Esophagus muscularis mucosa (tissue), 4 donors: ENCODE results near the gene MGAT5B. TPM values are rescaled to one million over a fixed set of nuclear protein-coding genes. Genes with fewer than 3 reads are reported as not detected.
"Not testable (repeated sequence)": the region's sequence is repeated elsewhere in the genome, so short reads cannot be mapped to it uniquely, and the experiment has no call there.

ENCODE experiments used
- DNase-seq: peaks from one replicate; pipeline ENCODE4 v3.0.0-alpha.2; 2017; ENCODE audit errors: extremely low spot score
- H3K27ac ChIP-seq, 4 donors: fragments of 200-600 bp; sonication (generic); replicated peaks in 1 of 4; 1 replicate in 3 of 4; 2 replicates in 1 of 4; pipeline ENCODE4 v1.5.1; 2016 to 2019; ENCODE audit warnings: mild to moderate bottlenecking in 1 of 4
- H3K27me3 ChIP-seq, 4 donors: fragments of 200-600 bp; sonication (generic); one replicate each; pipeline versions ENCODE4 v1.5.1 to v1.6.0; 2016 to 2019
- H3K36me3 ChIP-seq, 4 donors: fragments of 200-600 bp; sonication (generic); one replicate each; pipeline ENCODE4 v1.5.1; 2016 to 2019
- H3K4me1 ChIP-seq, 4 donors: fragments of 200-600 bp; sonication (generic); one replicate each; pipeline ENCODE4 v1.5.1; 2016 to 2019
- H3K4me3 ChIP-seq, 4 donors: fragments of 200-600 bp; sonication (generic); 1 replicate in 2 of 4; 2 replicates in 2 of 4; pipeline ENCODE4 v1.5.1; 2016 to 2019; ENCODE audit warnings: mild to moderate bottlenecking in 4 of 4, moderate library complexity in 1 of 4
- H3K9me3 ChIP-seq, 4 donors: fragments of 200-600 bp; sonication (generic); 1 replicate in 3 of 4; 2 replicates in 1 of 4; pipeline ENCODE4 v1.5.1; 2016 to 2019
- CTCF ChIP-seq, 3 experiments: fragments of 200-600 bp in 2 of 3; fragments of 450-650 bp in 1 of 3; sonication (generic) in 2 of 3; IDR thresholded peaks; one replicate each; pipeline ENCODE4 v1.5.1; 2017 to 2019; ENCODE audit warnings: antibody characterized with exemption in 3 of 3, mild to moderate bottlenecking in 2 of 3, moderate library complexity in 1 of 3
- EP300 ChIP-seq: sonication (generic); formaldehyde crosslinking; IDR thresholded peaks from one replicate; pipeline ENCODE4 v1.6.1; 2017; ENCODE audit warnings: antibody characterized with exemption
- POLR2A ChIP-seq: fragments of 450-650 bp; IDR thresholded peaks from one replicate; pipeline ENCODE4 v1.6.1; 2017; ENCODE audit warnings: antibody characterized with exemption, moderate library complexity, mild to moderate bottlenecking, low read depth
- POLR2AphosphoS5 ChIP-seq, 2 donors: sonication (generic); formaldehyde crosslinking; IDR thresholded peaks; one replicate each; pipeline ENCODE4 v1.6.1; 2017; ENCODE audit warnings: antibody characterized with exemption in 2 of 2
- WGBS: methylation state at CpG from one replicate; pipeline ENCODE4 v1.1.5; 2018; 5-methylcytosine and 5-hydroxymethylcytosine counted together
- intact Hi-C: fragments of 100-400 bp; cut with DNase I; formaldehyde crosslinking; loops from one replicate; pipeline ENCODE4 v1.15.1; 2023
- total RNA-seq, 4 donors: library from RNA; depleted of rRNA; stranded (reverse); fragments of >200 nt; gene quantifications; one replicate each; pipeline versions ENCODE4 v1.1.0 to v1.2.1, GENCODE V29; 2016

Gene MGAT5B
- total RNA-seq, 4 donors from 2014 or later: under 0.01 to 1.7 (median 0.43) TPM

GRCh38 chr17:76841776-76842405 is 26.3 kb upstream of the MGAT5B start:
- Histone ChIP-seq H3K4me3 (no peak overlapping the region), H3K27ac (no peak overlapping the region), H3K27me3 (peaks cover 0 to 84% (median 24%) of the 10 kb centered on the region in 4 donors), H3K36me3 (no peaks in the 10 kb centered on the region), H3K9me3 (no peaks in the 10 kb centered on the region), H3K4me1 (peaks cover 10 to 24% (median 13%) of the 10 kb centered on the region in 4 donors)
- 5% methylated on average over 7 of the region's 10 CpGs for WGBS
- no peak for TF ChIP-seq EP300
- TF ChIP-seq POLR2A: no peak
- TF ChIP-seq CTCF (IDR thresholded peaks at IDR 0.05): no peak
- no peak for TF ChIP-seq POLR2AphosphoS5 (IDR thresholded peaks at IDR 0.05)
- no peak for DNase-seq
- intact Hi-C loops: no loop called here

- WGBS: 93% methylated on average over 6 of the region's 6 CpGs
- DNase-seq, H3K9me3 ChIP-seq, H3K4me3 ChIP-seq, H3K27ac ChIP-seq, intact Hi-C loops, H3K36me3 ChIP-seq: not testable (repeated sequence)
- peaks cover 0 to 87% (median 24%) of the 10 kb centered on the region in 4 donors for H3K27me3 ChIP-seq
- peaks cover 10 to 24% (median 13%) of the 10 kb centered on the region in 4 donors for H3K4me1 ChIP-seq
These were observed 25.1 kb upstream of the MGAT5B start for GRCh38 chr17:76843068-76843467.

GRCh38 chr17:76843703-76844484 is 24.3 kb upstream of the MGAT5B start:
- TF ChIP-seq POLR2A (no peak), CTCF (IDR thresholded peaks at IDR 0.05) (no peak), POLR2AphosphoS5 (IDR thresholded peaks at IDR 0.05) (no peak), EP300 (no peak)
- Histone ChIP-seq H3K36me3 (no peaks in the 10 kb centered on the region), H3K4me3 (no peak overlapping the region), H3K27ac (no peak overlapping the region), H3K4me1 (peaks cover 10 to 24% (median 13%) of the 10 kb centered on the region in 4 donors), H3K9me3 (no peaks in the 10 kb centered on the region), H3K27me3 (peaks cover 0 to 79% (median 24%) of the 10 kb centered on the region in 4 donors)
- no peak for DNase-seq
- intact Hi-C loops: no loop called here
- WGBS: 57% methylated on average over 5 of the region's 10 CpGs

- DNase-seq: no peak
- H3K27me3 ChIP-seq: peaks cover 0 to 73% (median 24%) of the 10 kb centered on the region in 4 donors
- no peak overlapping the region for H3K27ac ChIP-seq
- no peak overlapping the region for H3K4me3 ChIP-seq
- intact Hi-C loops: no loop called here
- peaks cover 8 to 21% (median 10%) of the 10 kb centered on the region in 4 donors for H3K4me1 ChIP-seq
- 70% methylated on average over 2 of the region's 4 CpGs for WGBS
- H3K36me3 ChIP-seq: no peaks in the 10 kb centered on the region
- no peaks in the 10 kb centered on the region for H3K9me3 ChIP-seq
- no peak for TF ChIP-seq POLR2AphosphoS5 (IDR thresholded peaks at IDR 0.05)
- no peak for TF ChIP-seq CTCF (IDR thresholded peaks at IDR 0.05)
- no peak for TF ChIP-seq POLR2A
- no peak for TF ChIP-seq EP300
These were observed 23.7 kb upstream of the MGAT5B start for GRCh38 chr17:76844485-76844829.

GRCh38 chr17:76844846-76845245 is 23.4 kb upstream of the MGAT5B start:
- no peak for DNase-seq
- TF ChIP-seq POLR2AphosphoS5 (IDR thresholded peaks at IDR 0.05) (no peak), EP300 (no peak), POLR2A (no peak), CTCF (IDR thresholded peaks at IDR 0.05) (no peak)
- Histone ChIP-seq H3K27me3 (peaks cover 0 to 71% (median 24%) of the 10 kb centered on the region in 4 donors), H3K36me3 (no peaks in the 10 kb centered on the region), H3K4me1 (peaks cover 4 to 17% (median 6%) of the 10 kb centered on the region in 4 donors), H3K27ac (no peak overlapping the region), H3K9me3 (no peaks in the 10 kb centered on the region), H3K4me3 (no peak overlapping the region)
- 46% methylated on average over 8 of the region's 8 CpGs for WGBS
- intact Hi-C loops: no loop called here
